ENCODE results near the gene SELENOV. TPM values are rescaled to one million over a fixed set of nuclear protein-coding genes. Genes with fewer than 3 reads are reported as not detected.

The SELENOV gene
- total and polyA plus RNA-seq, 9 of the 15 experiments (the other 6 are each of a cell fraction or from before 2014, with no cell fraction given): 0.04 to 0.09 (median 0.06) TPM; not detected in 4

DNA sequence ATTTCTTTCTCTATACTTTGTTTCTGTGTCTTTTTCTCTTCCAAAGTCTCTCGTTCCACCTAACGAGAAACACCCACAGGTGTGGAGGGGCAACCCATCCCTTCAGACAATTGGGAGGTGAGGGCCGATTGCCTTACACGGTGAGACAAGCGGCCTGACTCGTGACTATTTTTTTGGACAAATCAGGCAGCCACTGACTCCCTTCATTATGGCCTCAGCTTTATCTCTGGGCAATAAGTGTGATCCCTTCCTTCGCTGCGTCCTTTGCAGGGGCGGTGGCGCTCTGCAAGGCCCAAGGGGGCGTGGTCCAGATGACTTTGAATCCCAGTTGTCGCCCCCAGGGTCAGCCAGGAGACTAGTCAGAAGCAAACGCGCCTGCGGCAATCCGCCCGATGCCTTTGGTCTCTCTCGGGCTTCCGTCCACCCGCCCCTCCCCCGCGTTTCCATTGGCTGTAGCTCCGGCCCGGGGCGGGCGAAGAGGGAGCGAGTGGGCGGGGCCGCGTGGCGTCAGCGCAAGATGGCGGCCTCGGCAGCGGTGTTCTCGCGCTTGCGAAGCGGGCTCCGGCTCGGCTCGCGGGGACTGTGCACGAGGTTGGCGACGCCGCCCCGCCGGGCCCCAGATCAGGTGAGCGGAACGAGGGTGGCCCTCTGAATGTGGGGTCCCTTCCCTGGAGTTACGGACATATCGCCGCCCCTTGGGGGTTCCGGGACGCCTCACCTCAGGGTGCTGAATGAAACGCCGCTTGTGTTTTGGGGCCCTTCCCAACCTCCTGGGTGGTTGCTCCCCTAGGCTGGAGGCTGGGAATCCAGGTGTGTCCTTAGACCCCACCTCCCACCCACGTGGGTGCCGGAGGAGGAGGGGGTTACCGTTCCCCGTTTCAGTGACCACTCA, 34.4 kb upstream of the SELENOV start, which contains the start of gene TIMM50 (continued):
- TF ChIP-seq ZNF384 (IDR thresholded peaks at IDR 0.05; ENCODE audit: low read depth, low read length) (peak; percentile 48; the same call in 1 of the 2 replicates), L3MBTL2 (IDR thresholded peaks at IDR 0.05) (peak; percentile 89), ETV6 (IDR thresholded peaks at IDR 0.05; ENCODE audit: borderline replicate concordance in 1 of 2, low read depth in 2 of 2, low read length in 1 of 2) (no peak), ETV6 (CRISPR knock-in tag; IDR thresholded peaks at IDR 0.05; ENCODE audit: borderline replicate concordance) (peak; percentile 75; the same call in 1 of the 2 replicates), KLF1 (tag; IDR thresholded peaks at IDR 0.05) (peak; percentile 92), DMBX1 (CRISPR knock-in tag; IDR thresholded peaks at IDR 0.05; ENCODE audit: borderline replicate concordance) (no peak), CTBP1 (IDR thresholded peaks at IDR 0.05; ENCODE audit: borderline replicate concordance) (peak; percentile 90), TOE1 (IDR thresholded peaks at IDR 0.05; ENCODE audit: borderline replicate concordance) (peak; percentile 91), TOE1 (CRISPR knock-in tag; IDR thresholded peaks at IDR 0.05; ENCODE audit: borderline replicate concordance, low read depth) (no peak), NEUROD1 (IDR thresholded peaks at IDR 0.05; ENCODE audit: borderline replicate concordance, low read depth, low read length, partially characterized antibody) (peak; percentile 94), SP1 (CRISPR knock-in tag; IDR thresholded peaks at IDR 0.05) (peak; percentile 100), E2F1 (CRISPR knock-in tag; IDR thresholded peaks at IDR 0.05) (peak; percentile 28; the same call in 1 of the 2 replicates), UBTF (IDR thresholded peaks at IDR 0.05; ENCODE audit: borderline replicate concordance in 1 of 2, low read depth in 2 of 2, low read length in 2 of 2) (peak in 1 of 2 experiments; percentile 71; a peak in 2 of 4 replicates), CXXC5 (CRISPR knock-in tag; IDR thresholded peaks at IDR 0.05) (peak; percentile 86), BHLHE40 (IDR thresholded peaks at IDR 0.05; ENCODE audit: low read length) (peak; percentile 60), HDAC2 (IDR thresholded peaks at IDR 0.05) (0 out of 2 replicates have a peak, but pooled peaks have one; percentile 15)
- TF ChIP-seq, protein P1, sequence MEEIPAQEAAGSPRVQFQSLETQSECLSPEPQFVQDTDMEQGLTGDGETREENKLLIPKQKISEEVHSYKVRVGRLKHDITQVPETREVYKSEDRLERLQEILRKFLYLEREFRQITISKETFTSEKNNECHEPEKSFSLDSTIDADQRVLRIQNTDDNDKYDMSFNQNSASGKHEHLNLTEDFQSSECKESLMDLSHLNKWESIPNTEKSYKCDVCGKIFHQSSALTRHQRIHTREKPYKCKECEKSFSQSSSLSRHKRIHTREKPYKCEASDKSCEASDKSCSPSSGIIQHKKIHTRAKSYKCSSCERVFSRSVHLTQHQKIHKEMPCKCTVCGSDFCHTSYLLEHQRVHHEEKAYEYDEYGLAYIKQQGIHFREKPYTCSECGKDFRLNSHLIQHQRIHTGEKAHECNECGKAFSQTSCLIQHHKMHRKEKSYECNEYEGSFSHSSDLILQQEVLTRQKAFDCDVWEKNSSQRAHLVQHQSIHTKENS (CRISPR knock-in tag; IDR thresholded peaks at IDR 0.05): no peak
- TF ChIP-seq, protein P2, sequence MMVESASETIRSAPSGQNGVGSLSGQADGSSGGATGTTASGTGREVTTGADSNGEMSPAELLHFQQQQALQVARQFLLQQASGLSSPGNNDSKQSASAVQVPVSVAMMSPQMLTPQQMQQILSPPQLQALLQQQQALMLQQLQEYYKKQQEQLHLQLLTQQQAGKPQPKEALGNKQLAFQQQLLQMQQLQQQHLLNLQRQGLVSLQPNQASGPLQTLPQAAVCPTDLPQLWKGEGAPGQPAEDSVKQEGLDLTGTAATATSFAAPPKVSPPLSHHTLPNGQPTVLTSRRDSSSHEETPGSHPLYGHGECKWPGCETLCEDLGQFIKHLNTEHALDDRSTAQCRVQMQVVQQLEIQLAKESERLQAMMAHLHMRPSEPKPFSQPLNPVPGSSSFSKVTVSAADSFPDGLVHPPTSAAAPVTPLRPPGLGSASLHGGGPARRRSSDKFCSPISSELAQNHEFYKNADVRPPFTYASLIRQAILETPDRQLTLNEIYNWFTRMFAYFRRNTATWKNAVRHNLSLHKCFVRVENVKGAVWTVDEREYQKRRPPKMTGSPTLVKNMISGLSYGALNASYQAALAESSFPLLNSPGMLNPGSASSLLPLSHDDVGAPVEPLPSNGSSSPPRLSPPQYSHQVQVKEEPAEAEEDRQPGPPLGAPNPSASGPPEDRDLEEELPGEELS (CRISPR knock-in tag; IDR thresholded peaks at IDR 0.05; ENCODE audit: borderline replicate concordance): peak; percentile 77; the same call in 1 of the 2 replicates
- TF ChIP-seq, protein P3, sequence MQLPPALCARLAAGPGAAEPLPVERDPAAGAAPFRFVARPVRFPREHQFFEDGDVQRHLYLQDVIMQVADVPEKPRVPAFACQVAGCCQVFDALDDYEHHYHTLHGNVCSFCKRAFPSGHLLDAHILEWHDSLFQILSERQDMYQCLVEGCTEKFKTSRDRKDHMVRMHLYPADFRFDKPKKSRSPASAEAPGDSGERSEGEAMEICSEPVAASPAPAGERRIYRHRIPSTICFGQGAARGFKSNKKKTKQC (CRISPR knock-in tag; IDR thresholded peaks at IDR 0.05): no peak

Measured in K562 (cell line).